Stimulated activated CD8-positive, alpha-beta memory T cell treated with anti-CD3 and anti-CD28 coated beads, Interleukin-4, amount 100 ng/mL, for 1 hour (primary cell): Measurements from ENCODE around the gene CRYBA2.

Experiments used
- DNase-seq, 2 donors: peaks; one replicate each; pipeline ENCODE4 v3.0.0-alpha.2; 2020; ENCODE audit warnings: low read depth in 2 of 2, low spot score in 1 of 2

Gene CRYBA2

GRCh38 chr2:219023045-219023605 lies 29.9 kb upstream of the CRYBA2 start:
- no peak for DNase-seq

GRCh38 chr2:219022616-219023015 lies 29.4 kb upstream of the CRYBA2 start:
- no peak for DNase-seq

- DNase-seq, result no peak
Observed at GRCh38 chr2:219022041-219022440, 28.8 kb upstream of the CRYBA2 start.

GRCh38 chr2:219021591-219021990 lies 28.4 kb upstream of the CRYBA2 start:
- DNase-seq, result no peak

- DNase-seq, result no peak
Observed at GRCh38 chr2:219020604-219021365, 27.6 kb upstream of the CRYBA2 start.

GRCh38 chr2:219019436-219019835 lies 26.2 kb upstream of the CRYBA2 start:
- no peak for DNase-seq

- DNase-seq, result no peak
Observed at GRCh38 chr2:219018726-219019125, 25.5 kb upstream of the CRYBA2 start.

- no peak for DNase-seq
Observed at GRCh38 chr2:219018286-219018685, 25.1 kb upstream of the CRYBA2 start.

GRCh38 chr2:219017201-219017931 lies 24.1 kb upstream of the CRYBA2 start:
- no peak for DNase-seq

- DNase-seq, result no peak
Observed at GRCh38 chr2:219016721-219017120, 23.5 kb upstream of the CRYBA2 start.

- no peak for DNase-seq
Observed at GRCh38 chr2:219010873-219011272, 17.7 kb upstream of the CRYBA2 start.

GRCh38 chr2:219010162-219010756 lies 17.0 kb upstream of the CRYBA2 start:
- DNase-seq, result no peak

GRCh38 chr2:219009294-219009693 lies 16.1 kb upstream of the CRYBA2 start:
- DNase-seq, result no peak

GRCh38 chr2:219003979-219004378 lies 10.8 kb upstream of the CRYBA2 start:
- no peak for DNase-seq

GRCh38 chr2:219003267-219003634 lies 10.0 kb upstream of the CRYBA2 start:
- no peak for DNase-seq

- no peak for DNase-seq
Observed at GRCh38 chr2:219002395-219003266, 9.4 kb upstream of the CRYBA2 start.

- DNase-seq, result no peak
Observed at GRCh38 chr2:219001577-219002394, 8.6 kb upstream of the CRYBA2 start.

GRCh38 chr2:219001100-219001576 lies 7.9 kb upstream of the CRYBA2 start:
- DNase-seq, result no peak

GRCh38 chr2:219000569-219000960 lies 7.3 kb upstream of the CRYBA2 start:
- DNase-seq, result no peak
